ENCODE measurements around the gene EDRF1.
"Not testable (repeated sequence)": the region's sequence is repeated elsewhere in the genome, so short reads cannot be mapped to it uniquely, and the experiment has no call there.

EDRF1 gene

GRCh38 chr10:125692601-125693523 is 26.6 kb upstream of the EDRF1 start:
- H3K4me3 ChIP-seq (replicated peaks; ENCODE audit: low read depth, low read length), result no peak overlapping the region
- no peak for TF ChIP-seq CTCF (IDR thresholded peaks at IDR 0.05; ENCODE audit: insufficient read depth, low read length, poor library complexity, severe bottlenecking)
- DNase-seq (ENCODE audit: extremely low read depth, insufficient read length), result no peak
- H3K27me3 ChIP-seq (replicated peaks; ENCODE audit: control insufficient read depth, insufficient read depth, low read length), result peaks cover 1% of the 10 kb centered on the region
- no peaks in the 10 kb centered on the region for H3K36me3 ChIP-seq (ENCODE audit: control insufficient read depth, insufficient read depth, low read length)

- peaks cover 1% of the 10 kb centered on the region for H3K27me3 ChIP-seq (replicated peaks; ENCODE audit: control insufficient read depth, insufficient read depth, low read length)
Measured at GRCh38 chr10:125693524-125693847, 26.0 kb upstream of the EDRF1 start.

GRCh38 chr10:125694883-125695282 is 24.6 kb upstream of the EDRF1 start:
- peaks cover 1% of the 10 kb centered on the region for H3K27me3 ChIP-seq (replicated peaks; ENCODE audit: control insufficient read depth, insufficient read depth, low read length)
- no peaks in the 10 kb centered on the region for H3K36me3 ChIP-seq (ENCODE audit: control insufficient read depth, insufficient read depth, low read length)
- no peak overlapping the region for H3K4me3 ChIP-seq (replicated peaks; ENCODE audit: low read depth, low read length)
- no peak for TF ChIP-seq CTCF (IDR thresholded peaks at IDR 0.05; ENCODE audit: insufficient read depth, low read length, poor library complexity, severe bottlenecking)
- no peak for DNase-seq (ENCODE audit: extremely low read depth, insufficient read length)

More at GRCh38 chr10:125693524-125693847, 26.0 kb upstream of the EDRF1 start:
- H3K4me3 ChIP-seq (replicated peaks; ENCODE audit: low read depth, low read length), result no peak overlapping the region
- H3K36me3 ChIP-seq (ENCODE audit: control insufficient read depth, insufficient read depth, low read length), result no peaks in the 10 kb centered on the region
- no peak for DNase-seq (ENCODE audit: extremely low read depth, insufficient read length)
- TF ChIP-seq CTCF (IDR thresholded peaks at IDR 0.05; ENCODE audit: insufficient read depth, low read length, poor library complexity, severe bottlenecking), result no peak

- DNase-seq (ENCODE audit: extremely low read depth, insufficient read length); H3K27me3 ChIP-seq (replicated peaks; ENCODE audit: control insufficient read depth, insufficient read depth, low read length); H3K36me3 ChIP-seq (ENCODE audit: control insufficient read depth, insufficient read depth, low read length); H3K4me3 ChIP-seq (replicated peaks; ENCODE audit: low read depth, low read length): not testable (repeated sequence)
Measured at GRCh38 chr10:125696884-125697283, 22.6 kb upstream of the EDRF1 start.

- no peak overlapping the region for H3K4me3 ChIP-seq (replicated peaks; ENCODE audit: low read depth, low read length)
- no peaks in the 10 kb centered on the region for H3K36me3 ChIP-seq (ENCODE audit: control insufficient read depth, insufficient read depth, low read length)
- DNase-seq (ENCODE audit: extremely low read depth, insufficient read length), result no peak
- TF ChIP-seq CTCF (IDR thresholded peaks at IDR 0.05; ENCODE audit: insufficient read depth, low read length, poor library complexity, severe bottlenecking), result no peak
- peaks cover 1% of the 10 kb centered on the region; the same call in 1 of the 2 replicates for H3K27me3 ChIP-seq (replicated peaks; ENCODE audit: control insufficient read depth, insufficient read depth, low read length)
Measured at GRCh38 chr10:125698481-125698998, 21.0 kb upstream of the EDRF1 start.

GRCh38 chr10:125699562-125700143 is 19.9 kb upstream of the EDRF1 start:
- H3K4me3 ChIP-seq (replicated peaks; ENCODE audit: low read depth, low read length), result no peak overlapping the region
- H3K36me3 ChIP-seq (ENCODE audit: control insufficient read depth, insufficient read depth, low read length), result no peaks in the 10 kb centered on the region
- DNase-seq (ENCODE audit: extremely low read depth, insufficient read length), result no peak
- H3K27me3 ChIP-seq (replicated peaks; ENCODE audit: control insufficient read depth, insufficient read depth, low read length), result peaks cover 1% of the 10 kb centered on the region; the same call in 1 of the 2 replicates
- no peak for TF ChIP-seq CTCF (IDR thresholded peaks at IDR 0.05; ENCODE audit: insufficient read depth, low read length, poor library complexity, severe bottlenecking)
